GM15510 (cell line): ENCODE measurements around the gene MACROD2.

ENCODE experiments used
- POLR2A ChIP-seq: IDR thresholded peaks from 3 replicates; pipeline ENCODE4 v1.6.1; 2011; ENCODE audit warnings: borderline replicate concordance; ENCODE audit not compliant: insufficient read length; ENCODE audit errors: extremely low read depth

MACROD2 gene

DNA sequence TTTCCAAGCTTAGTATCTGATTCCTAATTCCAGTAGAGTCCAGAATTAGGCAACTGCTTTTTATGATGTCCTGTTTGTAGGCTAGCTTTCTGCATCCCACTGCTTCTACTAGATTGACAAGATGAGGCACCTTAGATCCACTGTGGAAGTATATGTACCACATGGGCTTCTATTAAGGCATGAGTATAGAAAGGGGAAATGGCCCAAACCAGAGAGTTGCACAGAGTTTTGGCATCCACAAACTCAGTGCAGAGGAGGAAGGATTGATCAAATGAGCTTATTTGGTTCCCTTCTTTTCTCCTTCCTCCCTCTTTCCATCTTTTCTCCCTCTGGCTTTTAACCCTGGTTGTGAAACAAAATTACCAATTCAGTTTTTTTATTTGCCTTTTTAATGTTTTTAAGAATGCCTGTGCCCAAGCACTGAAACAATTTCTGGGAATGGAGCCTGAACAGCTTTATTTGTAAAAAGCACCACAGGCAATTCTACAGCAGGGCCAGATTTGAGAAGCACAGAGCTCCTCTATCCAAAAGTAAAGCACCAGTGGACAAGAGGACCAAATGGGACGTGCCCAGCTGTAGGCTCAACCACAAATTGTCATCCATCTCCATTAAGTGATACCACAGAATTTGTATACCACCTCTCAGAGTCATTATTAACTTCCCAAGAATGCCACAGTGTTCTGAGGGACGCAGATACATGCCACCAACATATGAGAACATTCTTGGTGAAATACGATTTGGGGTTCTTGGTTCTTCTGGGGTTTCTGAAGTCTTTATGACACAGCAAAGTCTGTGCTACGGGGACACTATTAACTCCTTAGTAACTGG is 1608.9 kb downstream of the MACROD2 start:
- TF ChIP-seq POLR2A, result no peak

- no peak for TF ChIP-seq POLR2A
Measured at GRCh38 chr20:15609921-15610320, 1614.6 kb downstream of the MACROD2 start.

DNA sequence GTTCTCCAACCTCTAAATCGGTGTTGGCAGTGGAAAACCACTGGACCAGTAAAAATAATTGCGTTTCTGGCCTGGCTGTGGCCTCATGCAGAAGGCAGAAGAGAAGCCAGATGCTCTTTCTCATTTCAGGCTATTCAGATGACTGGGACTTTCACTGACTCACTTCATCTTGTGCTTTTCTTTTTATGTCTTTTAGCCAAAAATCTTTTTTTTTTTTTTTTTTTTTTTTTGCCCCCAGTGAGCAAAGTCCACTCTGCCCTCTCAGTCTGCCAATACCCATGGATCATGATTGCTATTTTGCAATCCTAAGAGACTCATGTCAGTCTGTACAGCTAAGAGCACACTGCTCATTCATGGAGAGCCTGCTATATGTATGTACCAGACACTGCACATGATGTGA is 1615.5 kb downstream of the MACROD2 start:
- TF ChIP-seq POLR2A, result no peak

DNA sequence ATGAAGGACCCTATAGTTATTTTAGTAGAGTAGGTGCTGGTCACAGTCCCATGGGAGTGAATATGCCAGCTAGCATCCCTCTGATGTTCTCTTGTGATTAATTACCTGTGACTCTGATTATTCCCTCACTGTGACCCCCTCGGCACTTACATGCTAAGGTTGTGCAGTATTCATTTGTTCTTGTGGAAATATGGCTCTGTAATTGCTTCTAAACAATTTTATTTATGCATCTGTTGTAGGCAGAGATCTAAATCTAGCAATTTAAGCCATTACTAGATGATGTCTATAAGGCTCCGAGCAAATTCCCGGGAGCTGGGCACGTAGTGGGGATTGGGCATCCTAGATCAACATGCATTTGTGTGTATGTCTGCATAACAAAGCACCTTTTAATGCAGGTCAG is 1616.2 kb downstream of the MACROD2 start:
- TF ChIP-seq POLR2A, result no peak

- TF ChIP-seq POLR2A, result no peak
Measured at GRCh38 chr20:15612198-15612597, 1616.9 kb downstream of the MACROD2 start.

DNA sequence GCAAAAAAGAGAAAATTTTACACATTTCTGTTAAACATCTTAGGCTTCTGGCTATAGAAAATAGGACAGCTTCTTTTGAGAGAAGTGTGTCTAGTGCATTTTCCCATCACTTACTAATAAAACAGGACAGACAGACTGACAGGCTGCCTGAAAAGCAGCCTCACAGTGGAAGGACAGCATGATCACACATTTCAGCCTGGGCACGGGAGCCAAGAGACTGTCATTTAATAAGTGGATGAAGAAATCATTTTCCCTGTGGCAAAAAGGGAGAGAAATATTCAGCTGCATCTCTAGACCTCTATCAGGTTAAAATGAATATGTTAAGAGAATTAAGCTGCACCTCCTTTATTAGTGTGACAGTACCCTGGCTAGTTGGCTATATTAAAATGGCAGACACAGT is 1617.5 kb downstream of the MACROD2 start:
- no peak for TF ChIP-seq POLR2A

GRCh38 chr20:15613530-15613929 is 1618.2 kb downstream of the MACROD2 start:
- no peak for TF ChIP-seq POLR2A

- no peak for TF ChIP-seq POLR2A
Measured at GRCh38 chr20:15616626-15617025, 1621.3 kb downstream of the MACROD2 start.

DNA sequence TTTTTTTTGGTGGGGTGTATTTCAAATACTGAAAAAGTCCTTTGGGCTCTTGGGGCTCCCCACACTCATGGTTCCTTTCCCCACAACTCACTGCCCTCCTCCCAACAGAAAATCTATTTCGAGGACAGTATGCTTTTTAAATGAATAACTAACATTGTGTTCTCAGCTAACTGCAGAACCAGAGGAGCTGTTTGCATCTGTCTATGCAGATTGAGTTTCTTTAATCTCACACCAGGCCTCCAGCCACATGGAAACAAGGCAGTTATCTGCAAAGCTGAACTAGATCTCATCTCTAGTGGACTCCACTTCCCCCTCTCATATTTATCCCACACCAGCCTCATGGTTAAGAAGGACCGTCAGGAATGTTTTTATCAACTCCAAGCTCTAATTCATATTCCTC is 1622.8 kb downstream of the MACROD2 start:
- no peak for TF ChIP-seq POLR2A

DNA sequence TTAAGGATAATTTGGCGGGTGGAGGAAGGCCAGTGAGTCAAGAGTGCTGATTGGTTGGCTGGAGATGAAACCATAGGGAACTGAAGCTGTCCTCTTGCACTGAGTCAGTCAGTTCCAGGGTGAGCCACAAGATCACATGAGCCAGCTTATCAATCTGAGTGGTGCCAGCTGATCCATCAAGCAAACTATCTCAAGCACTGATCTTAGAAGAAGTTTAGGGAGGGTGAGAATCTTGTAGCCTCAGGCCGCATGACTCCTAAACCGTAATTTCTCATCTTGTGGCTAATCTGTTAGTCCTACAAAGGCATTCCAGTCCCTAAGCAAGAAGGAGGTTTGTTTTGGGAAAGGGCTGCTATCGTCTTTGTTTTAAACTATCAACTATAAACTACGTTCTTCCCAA is 1623.6 kb downstream of the MACROD2 start:
- TF ChIP-seq POLR2A, result no peak

GRCh38 chr20:15619341-15619740 is 1624.0 kb downstream of the MACROD2 start:
- TF ChIP-seq POLR2A, result no peak

DNA sequence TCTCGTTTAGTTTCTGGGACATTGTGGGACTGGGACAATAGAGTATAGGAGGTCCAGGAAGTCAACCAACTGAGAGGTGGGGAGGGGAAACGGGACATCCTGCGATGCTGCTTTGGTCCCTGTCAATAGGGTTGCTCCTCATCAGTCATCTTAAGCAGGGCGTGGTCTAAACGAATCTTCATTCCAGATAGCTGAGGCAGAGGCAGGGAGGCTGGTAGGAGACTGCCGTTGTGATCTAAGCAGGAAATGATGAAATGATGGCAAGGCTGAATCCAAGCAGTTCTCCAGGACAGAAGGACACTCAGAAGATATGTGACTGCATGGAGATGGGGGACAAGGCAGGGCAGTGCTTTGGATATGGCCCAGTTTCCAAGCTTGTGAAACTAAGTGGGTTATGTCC is 1624.5 kb downstream of the MACROD2 start:
- TF ChIP-seq POLR2A, result no peak

DNA sequence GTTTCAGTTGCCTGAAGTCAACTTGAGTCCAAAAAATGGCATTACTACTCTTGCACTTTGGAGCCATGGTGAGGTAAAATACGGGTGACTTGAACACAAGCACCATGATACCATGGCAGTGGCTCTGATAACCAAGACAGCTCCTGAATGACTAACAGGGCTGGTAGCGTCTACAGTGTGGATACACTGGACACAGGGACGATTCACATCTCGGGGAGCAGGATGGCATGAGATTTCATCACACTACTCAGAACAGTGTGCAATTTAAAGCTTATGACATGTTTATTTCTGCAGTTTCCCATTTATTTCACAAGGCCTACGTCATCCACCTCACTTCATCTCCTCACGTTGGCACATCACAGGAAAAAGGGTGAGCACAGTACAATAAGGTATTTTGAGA is 1627.1 kb downstream of the MACROD2 start:
- no peak for TF ChIP-seq POLR2A

GRCh38 chr20:15623215-15623614 is 1627.9 kb downstream of the MACROD2 start:
- no peak for TF ChIP-seq POLR2A

DNA sequence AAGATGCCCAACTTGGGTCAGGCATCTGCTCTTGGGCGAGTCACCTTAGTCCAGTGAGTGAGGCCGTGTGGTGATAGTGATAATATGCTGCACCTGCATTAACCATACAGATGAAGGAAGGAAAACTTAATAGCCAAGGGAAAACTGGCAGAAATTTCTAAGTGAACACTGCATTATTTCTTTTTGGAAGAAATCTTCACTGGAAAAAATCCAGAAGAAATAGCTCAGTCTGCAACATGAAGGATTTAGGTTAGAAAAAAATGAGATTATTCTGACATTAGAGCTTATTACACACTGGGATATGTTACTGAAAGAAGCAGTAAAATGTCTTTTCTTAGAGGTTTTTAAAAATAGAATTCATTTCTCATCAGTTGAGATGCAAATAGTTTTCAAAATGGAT is 1630.7 kb downstream of the MACROD2 start:
- TF ChIP-seq POLR2A, result no peak

- no peak for TF ChIP-seq POLR2A
Measured at GRCh38 chr20:15627089-15627488, 1631.8 kb downstream of the MACROD2 start.
